ENCODE results near the gene BST2.

- TF ChIP-seq, protein P1, sequence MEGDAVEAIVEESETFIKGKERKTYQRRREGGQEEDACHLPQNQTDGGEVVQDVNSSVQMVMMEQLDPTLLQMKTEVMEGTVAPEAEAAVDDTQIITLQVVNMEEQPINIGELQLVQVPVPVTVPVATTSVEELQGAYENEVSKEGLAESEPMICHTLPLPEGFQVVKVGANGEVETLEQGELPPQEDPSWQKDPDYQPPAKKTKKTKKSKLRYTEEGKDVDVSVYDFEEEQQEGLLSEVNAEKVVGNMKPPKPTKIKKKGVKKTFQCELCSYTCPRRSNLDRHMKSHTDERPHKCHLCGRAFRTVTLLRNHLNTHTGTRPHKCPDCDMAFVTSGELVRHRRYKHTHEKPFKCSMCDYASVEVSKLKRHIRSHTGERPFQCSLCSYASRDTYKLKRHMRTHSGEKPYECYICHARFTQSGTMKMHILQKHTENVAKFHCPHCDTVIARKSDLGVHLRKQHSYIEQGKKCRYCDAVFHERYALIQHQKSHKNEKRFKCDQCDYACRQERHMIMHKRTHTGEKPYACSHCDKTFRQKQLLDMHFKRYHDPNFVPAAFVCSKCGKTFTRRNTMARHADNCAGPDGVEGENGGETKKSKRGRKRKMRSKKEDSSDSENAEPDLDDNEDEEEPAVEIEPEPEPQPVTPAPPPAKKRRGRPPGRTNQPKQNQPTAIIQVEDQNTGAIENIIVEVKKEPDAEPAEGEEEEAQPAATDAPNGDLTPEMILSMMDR (IDR thresholded peaks at IDR 0.05): no peak
- no peak for TF ChIP-seq ZFX (IDR thresholded peaks at IDR 0.05; ENCODE audit: borderline replicate concordance)
These were observed 27.2 kb downstream of the BST2 start for GRCh38 chr19:17378271-17378670.
